HT-29 (cell line): ENCODE data around the gene ADORA2A. TPM values are rescaled to one million over a fixed set of nuclear protein-coding genes. Genes with fewer than 3 reads are reported as not detected.

Experiments used
- DNase-seq: peaks from one replicate; pipeline ENCODE4 v3.0.0-alpha.2; 2015; ENCODE audit warnings: low spot score
- total RNA-seq: library from RNA; depleted of rRNA; stranded (reverse); fragments of >200 nt; shearing (Covaris generic); gene quantifications from 2 replicates; pipeline ENCODE4 v1.2.3, GENCODE V29; 2014

Gene ADORA2A
- total RNA-seq, 1 experiment from 2014 or later, result 0.36 TPM

GRCh38 chr22:24432059-24432853 lies 4.9 kb downstream of the ADORA2A start:
- peak; percentile 8 for DNase-seq

GRCh38 chr22:24433001-24433827 lies 5.8 kb downstream of the ADORA2A start:
- no peak for DNase-seq

- no peak for DNase-seq
Measured at GRCh38 chr22:24433828-24434470, 6.5 kb downstream of the ADORA2A start.

GRCh38 chr22:24434471-24435322 lies 7.3 kb downstream of the ADORA2A start:
- no peak for DNase-seq

GRCh38 chr22:24435323-24435645 lies 7.9 kb downstream of the ADORA2A start:
- no peak for DNase-seq

- DNase-seq, result no peak
Measured at GRCh38 chr22:24435861-24436371, 8.5 kb downstream of the ADORA2A start.

GRCh38 chr22:24436553-24436952 lies 9.2 kb downstream of the ADORA2A start:
- no peak for DNase-seq

- no peak for DNase-seq
Measured at GRCh38 chr22:24437091-24437490, 9.7 kb downstream of the ADORA2A start.

GRCh38 chr22:24437741-24438328 lies 10.4 kb downstream of the ADORA2A start:
- no peak for DNase-seq

- DNase-seq, result no peak
Measured at GRCh38 chr22:24440270-24440717, 12.9 kb downstream of the ADORA2A start.

- DNase-seq, result no peak
Measured at GRCh38 chr22:24440718-24441405, 13.5 kb downstream of the ADORA2A start.

GRCh38 chr22:24441406-24442351 lies 14.3 kb downstream of the ADORA2A start:
- no peak for DNase-seq

GRCh38 chr22:24442352-24442744 lies 14.9 kb downstream of the ADORA2A start:
- no peak for DNase-seq

GRCh38 chr22:24443668-24444067 lies 16.3 kb downstream of the ADORA2A start:
- no peak for DNase-seq

- no peak for DNase-seq
Measured at GRCh38 chr22:24444251-24444650, 16.9 kb downstream of the ADORA2A start.

GRCh38 chr22:24444729-24445466 lies 17.5 kb downstream of the ADORA2A start:
- no peak for DNase-seq

GRCh38 chr22:24445481-24446259 lies 18.3 kb downstream of the ADORA2A start:
- DNase-seq, result no peak

GRCh38 chr22:24446260-24446611 lies 18.8 kb downstream of the ADORA2A start:
- no peak for DNase-seq
